Gastrocnemius medialis (tissue), 4 donors: ENCODE data around the gene RNF141. TPM values are rescaled to one million over a fixed set of nuclear protein-coding genes. Genes with fewer than 3 reads are reported as not detected.

Source experiments
- ATAC-seq, 2 donors: fragments of 150-250 bp; one replicate each; pipeline ENCODE4 v1.9.1; 2016
- DNase-seq, 2 donors: peaks; one replicate each; pipeline ENCODE4 v3.0.0-alpha.2; 2019
- H3K27ac ChIP-seq, 4 donors: fragments of 200-600 bp; sonication (generic); 1 replicate in 1 of 4; 2 replicates in 3 of 4; pipeline ENCODE4 v1.5.1; 2016 to 2018; ENCODE audit warnings: mild to moderate bottlenecking in 2 of 4, moderate library complexity in 1 of 4
- H3K27me3 ChIP-seq, 3 donors: fragments of 200-600 bp; sonication (generic) in 2 of 3; 1 replicate in 1 of 3; 2 replicates in 2 of 3; pipeline versions ENCODE4 v1.5.1 to v1.6.0; 2016 to 2019; ENCODE audit warnings: mild to moderate bottlenecking in 1 of 3, moderate library complexity in 1 of 3
- H3K36me3 ChIP-seq, 2 donors: fragments of 200-600 bp; sonication (generic) in 1 of 2; one replicate each; pipeline ENCODE4 v1.5.1; 2017 to 2018
- H3K4me1 ChIP-seq, 2 donors: fragments of 200-600 bp; sonication (generic) in 1 of 2; one replicate each; pipeline ENCODE4 v1.5.1; 2016 to 2017; ENCODE audit warnings: mild to moderate bottlenecking in 2 of 2
- H3K4me3 ChIP-seq, 4 donors: fragments of 200-600 bp; sonication (generic) in 3 of 4; 1 replicate in 1 of 4; 2 replicates in 3 of 4; pipeline ENCODE4 v1.5.1; 2016 to 2019; ENCODE audit warnings: mild to moderate bottlenecking in 2 of 4
- H3K9me3 ChIP-seq, 3 donors: fragments of 200-600 bp; sonication (generic) in 2 of 3; 1 replicate in 1 of 3; 2 replicates in 2 of 3; pipeline ENCODE4 v1.5.1; 2016 to 2019
- CTCF ChIP-seq, 5 experiments: fragments of 450-650 bp in 3 of 5; fragments of 200-600 bp in 2 of 5; sonication (generic) in 2 of 5; IDR thresholded peaks in 4 of 5; conservative IDR thresholded peaks in 1 of 5; 1 replicate in 4 of 5; 2 replicates in 1 of 5; pipeline ENCODE4 v1.5.1; 2016 to 2019; ENCODE audit warnings: antibody characterized with exemption in 5 of 5, mild to moderate bottlenecking in 3 of 5, moderate library complexity in 3 of 5
- POLR2A ChIP-seq, 2 donors: fragments of 450-650 bp; IDR thresholded peaks; one replicate each; pipeline ENCODE4 v1.6.1; 2017; ENCODE audit warnings: antibody characterized with exemption in 2 of 2, mild to moderate bottlenecking in 2 of 2, moderate library complexity in 2 of 2
- in situ Hi-C, 4 donors: fragments of 200-750 bp; cut with MboI; loops; one replicate each; pipeline versions ENCODE4 v1.15.0 to v1.8.0; 2017; ENCODE audit warnings: low sequenced_read_pairs in 4 of 4
- intact Hi-C: fragments of 100-400 bp; cut with DNase I; formaldehyde crosslinking; loops from one replicate; pipeline ENCODE4 v1.15.1; 2023; ENCODE audit warnings: low total_unique reads
- total RNA-seq, 4 donors: library from RNA; depleted of rRNA; stranded (reverse); fragments of >200 nt; gene quantifications; one replicate each; pipeline versions ENCODE4 v1.1.0 to v1.2.3, GENCODE V29; 2016

Gene RNF141
- total RNA-seq, 4 donors from 2014 or later = 16.8 to 38.2 (median 19.0) TPM

GRCh38 chr11:10514709-10515108 lies 26.3 kb downstream of the RNF141 start:
- Histone ChIP-seq H3K27me3 (no peaks in the 10 kb centered on the region), H3K36me3 (peaks cover 0 to 52% of the 10 kb centered on the region in 2 donors), H3K27ac (no peak overlapping the region), H3K4me3 (no peak overlapping the region), H3K4me1 (peaks cover 0 to 10% of the 10 kb centered on the region in 2 donors), H3K9me3 (no peaks in the 10 kb centered on the region)
- ATAC-seq (no peak), DNase-seq (no peak)
- intact Hi-C loops = loop anchor here (10.0 kb wide), 1 partner anchor 220 kb away; no protein-coding TSS in a partner anchor
- in situ Hi-C loops = loop anchor here in 2 of 4 donors (10.0 to 25.0 kb wide), 2 partner anchors 220 to 223 kb away; no protein-coding TSS in a partner anchor
- TF ChIP-seq POLR2A (IDR thresholded peaks at IDR 0.05) (no peak), CTCF (IDR thresholded peaks at IDR 0.05 in 4 of 5, conservative IDR thresholded peaks at IDR 0.05 in 1 of 5) (no peak)

GRCh38 chr11:10514202-10514601 lies 26.8 kb downstream of the RNF141 start:
- no peak for DNase-seq
- Histone ChIP-seq H3K9me3 (no peaks in the 10 kb centered on the region), H3K4me3 (no peak overlapping the region), H3K4me1 (peaks cover 0 to 10% of the 10 kb centered on the region in 2 donors), H3K27me3 (no peaks in the 10 kb centered on the region), H3K36me3 (peaks cover 0 to 47% of the 10 kb centered on the region in 2 donors), H3K27ac (no peak overlapping the region)
- no peak for TF ChIP-seq POLR2A (IDR thresholded peaks at IDR 0.05)
- peak in 2 of 5 experiments; percentile 31 to 51 for TF ChIP-seq CTCF (IDR thresholded peaks at IDR 0.05 in 4 of 5, conservative IDR thresholded peaks at IDR 0.05 in 1 of 5)
- intact Hi-C loops = loop anchor here (10.0 kb wide), 1 partner anchor 221 kb away; no protein-coding TSS in a partner anchor
- in situ Hi-C loops = loop anchor here in 2 of 4 donors (10.0 to 25.0 kb wide), 2 partner anchors 221 to 223 kb away; no protein-coding TSS in a partner anchor
- no peak for ATAC-seq

- Histone ChIP-seq H3K27ac (no peak overlapping the region), H3K27me3 (no peaks in the 10 kb centered on the region), H3K36me3 (peaks cover 0 to 40% of the 10 kb centered on the region in 2 donors), H3K4me3 (no peak overlapping the region), H3K9me3 (no peaks in the 10 kb centered on the region), H3K4me1 (peaks cover 0 to 10% of the 10 kb centered on the region in 2 donors)
- no peak for ATAC-seq
- intact Hi-C loops (loop anchor here (10.0 kb wide), 1 partner anchor 224 kb away; no protein-coding TSS in a partner anchor), in situ Hi-C loops (loop anchor here in 2 of 4 donors (10.0 to 25.0 kb wide), 2 partner anchors 224 to 226 kb away; no protein-coding TSS in a partner anchor)
- no peak for TF ChIP-seq CTCF (IDR thresholded peaks at IDR 0.05 in 4 of 5, conservative IDR thresholded peaks at IDR 0.05 in 1 of 5)
- no peak for TF ChIP-seq POLR2A (IDR thresholded peaks at IDR 0.05)
- DNase-seq = no peak
Measured at GRCh38 chr11:10511181-10511621, 29.8 kb downstream of the RNF141 start.

GRCh38 chr11:10506008-10506370 lies 35.0 kb downstream of the RNF141 start:
- no peak overlapping the region for H3K27ac ChIP-seq
- no peak overlapping the region for H3K4me3 ChIP-seq
- H3K4me1 ChIP-seq = no peaks in the 10 kb centered on the region
- no peaks in the 10 kb centered on the region for H3K27me3 ChIP-seq
- DNase-seq = no peak
- TF ChIP-seq POLR2A (IDR thresholded peaks at IDR 0.05) (no peak), CTCF (IDR thresholded peaks at IDR 0.05 in 4 of 5, conservative IDR thresholded peaks at IDR 0.05 in 1 of 5) (no peak)
- no peaks in the 10 kb centered on the region for H3K9me3 ChIP-seq
- no peak for ATAC-seq
- intact Hi-C loops (no loop called here), in situ Hi-C loops (loop anchor here in 1 of 4 donors (25.0 kb wide), 1 partner anchor 231 kb away; no protein-coding TSS in a partner anchor)
- H3K36me3 ChIP-seq = peaks cover 0 to 58% of the 10 kb centered on the region in 2 donors
